Measurements from ENCODE around the gene REPIN1.

- TF ChIP-seq CTCF (IDR thresholded peaks at IDR 0.05 in 8 of 11, conservative IDR thresholded peaks at IDR 0.05 in 3 of 11) = peak in 10 of 11 experiments; percentile 11 to 61 (median 48)
- no peak for TF ChIP-seq POLR2A (IDR thresholded peaks at IDR 0.05)
- peak in 2 of 3 donors; percentile 52 to 65 for TF ChIP-seq POLR2AphosphoS5 (IDR thresholded peaks at IDR 0.05)
These were observed 20.3 kb downstream of the REPIN1 start for GRCh38 chr7:150388709-150389531.

All from spleen (tissue), 7 donors.